ENCODE data around the gene C4B. TPM values are rescaled to one million over a fixed set of nuclear protein-coding genes. Genes with fewer than 3 reads are reported as not detected.
"Not testable (repeated sequence)": the region's sequence is repeated elsewhere in the genome, so short reads cannot be mapped to it uniquely, and the experiment has no call there.

The C4B gene
- total RNA-seq, 1 experiment from 2014 or later = 2.7 TPM

- not testable (repeated sequence) for H3K79me1 ChIP-seq (ENCODE audit: insufficient read depth, low read depth, low read length, poor library complexity, severe bottlenecking); H3K56ac ChIP-seq (ENCODE audit: insufficient read length, low read depth, low read length); H4K91ac ChIP-seq (ENCODE audit: insufficient read length, low read depth, low read length); H4K8ac ChIP-seq (replicated peaks; ENCODE audit: insufficient read length, low read depth, low read length); H3K14ac ChIP-seq (ENCODE audit: insufficient read depth, low read length); H3K18ac ChIP-seq (ENCODE audit: insufficient read length, low read depth, low read length); H3K23me2 ChIP-seq (ENCODE audit: insufficient read length, low read depth, low read length, poor library complexity, severe bottlenecking); H3T11ph ChIP-seq (ENCODE audit: low read length); H2BK20ac ChIP-seq (ENCODE audit: low read depth, low read length, poor library complexity, severe bottlenecking); H3K4me3 Mint-ChIP-seq; H3K4me1 Mint-ChIP-seq; H2AFZ ChIP-seq (ENCODE audit: low read length); H2BK15ac ChIP-seq (ENCODE audit: low read depth, low read length); H2AK5ac ChIP-seq (ENCODE audit: insufficient read length, low read length); H3K27ac ChIP-seq (ENCODE audit: insufficient read length, low read depth, low read length); H3K27ac Mint-ChIP-seq; H3K36me3 Mint-ChIP-seq (ENCODE audit: insufficient read depth in 1 of 3, low read depth in 3 of 3); H2BK5ac ChIP-seq (ENCODE audit: insufficient read length, low read length); H3K27me3 ChIP-seq (ENCODE audit: insufficient read depth, low read length); H3K9ac ChIP-seq (ENCODE audit: extremely low read depth, insufficient read length, low read length); H2BK120ac ChIP-seq (ENCODE audit: low read depth, low read length, poor library complexity, severe bottlenecking); H3K4me1 ChIP-seq (ENCODE audit: insufficient read depth, low read length); H3K79me2 ChIP-seq (ENCODE audit: insufficient read depth, low read length); H3K4me2 ChIP-seq (ENCODE audit: insufficient read depth, insufficient read length, low read length); H3K9me3 Mint-ChIP-seq; H3K23ac ChIP-seq (ENCODE audit: insufficient read length, low read depth, low read length); DNase-seq; H4K5ac ChIP-seq (ENCODE audit: insufficient read length, low read depth, low read length); H3K4ac ChIP-seq (ENCODE audit: low read depth, low read length); H3K9me3 ChIP-seq (ENCODE audit: control insufficient read depth, low read depth, low read length); H3K27me3 Mint-ChIP-seq (ENCODE audit: low read depth); H2BK12ac ChIP-seq (ENCODE audit: insufficient read length, low read depth, low read length); H4K20me1 ChIP-seq (ENCODE audit: control insufficient read depth, insufficient read depth, insufficient read length)
- WGBS (ENCODE audit: extremely low coverage, insufficient read length, low lambda C conversion rate) = no CpG with 5 or more reads among the region's 10 CpGs
Measured at GRCh38 chr6:31989363-31989762, 25.2 kb upstream of the C4B start.

DNA sequence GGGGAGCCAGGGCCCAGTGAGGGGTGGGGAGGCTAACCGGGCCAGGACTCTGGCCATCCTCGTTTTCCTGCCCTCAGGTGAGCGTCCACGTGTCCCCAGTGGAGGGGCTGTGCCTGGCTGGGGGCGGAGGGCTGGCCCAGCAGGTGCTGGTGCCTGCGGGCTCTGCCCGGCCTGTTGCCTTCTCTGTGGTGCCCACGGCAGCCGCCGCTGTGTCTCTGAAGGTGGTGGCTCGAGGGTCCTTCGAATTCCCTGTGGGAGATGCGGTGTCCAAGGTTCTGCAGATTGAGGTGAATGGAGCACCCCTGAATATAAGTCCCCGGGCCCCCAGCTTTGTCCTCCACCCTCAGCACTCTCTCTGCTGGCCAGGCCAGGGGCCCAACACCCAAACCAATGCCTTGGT is 20.2 kb upstream of the C4B start:
- not testable (repeated sequence) for H2BK15ac ChIP-seq (ENCODE audit: low read depth, low read length); H3K27ac Mint-ChIP-seq; H4K20me1 ChIP-seq (ENCODE audit: control insufficient read depth, insufficient read depth, insufficient read length); H2AFZ ChIP-seq (ENCODE audit: low read length); H3K14ac ChIP-seq (ENCODE audit: insufficient read depth, low read length); H3K23ac ChIP-seq (ENCODE audit: insufficient read length, low read depth, low read length); H3K27me3 Mint-ChIP-seq (ENCODE audit: low read depth); H4K5ac ChIP-seq (ENCODE audit: insufficient read length, low read depth, low read length); H3K4me1 ChIP-seq (ENCODE audit: insufficient read depth, low read length); H3T11ph ChIP-seq (ENCODE audit: low read length); H2AK5ac ChIP-seq (ENCODE audit: insufficient read length, low read length); H3K4me3 Mint-ChIP-seq; H3K4me1 Mint-ChIP-seq; DNase-seq; H3K4me2 ChIP-seq (ENCODE audit: insufficient read depth, insufficient read length, low read length); H3K36me3 Mint-ChIP-seq (ENCODE audit: insufficient read depth in 1 of 3, low read depth in 3 of 3); H3K4ac ChIP-seq (ENCODE audit: low read depth, low read length); H3K27ac ChIP-seq (ENCODE audit: insufficient read length, low read depth, low read length); H3K27me3 ChIP-seq (ENCODE audit: insufficient read depth, low read length); H2BK20ac ChIP-seq (ENCODE audit: low read depth, low read length, poor library complexity, severe bottlenecking); H3K9me3 ChIP-seq (ENCODE audit: control insufficient read depth, low read depth, low read length); H4K91ac ChIP-seq (ENCODE audit: insufficient read length, low read depth, low read length); H3K79me2 ChIP-seq (ENCODE audit: insufficient read depth, low read length); H2BK5ac ChIP-seq (ENCODE audit: insufficient read length, low read length); H4K8ac ChIP-seq (replicated peaks; ENCODE audit: insufficient read length, low read depth, low read length); H3K79me1 ChIP-seq (ENCODE audit: insufficient read depth, low read depth, low read length, poor library complexity, severe bottlenecking); H3K18ac ChIP-seq (ENCODE audit: insufficient read length, low read depth, low read length); H3K23me2 ChIP-seq (ENCODE audit: insufficient read length, low read depth, low read length, poor library complexity, severe bottlenecking); H2BK120ac ChIP-seq (ENCODE audit: low read depth, low read length, poor library complexity, severe bottlenecking); H3K9me3 Mint-ChIP-seq; H2BK12ac ChIP-seq (ENCODE audit: insufficient read length, low read depth, low read length); H3K56ac ChIP-seq (ENCODE audit: insufficient read length, low read depth, low read length); H3K9ac ChIP-seq (ENCODE audit: extremely low read depth, insufficient read length, low read length)
- no CpG with 5 or more reads among the region's 14 CpGs for WGBS (ENCODE audit: extremely low coverage, insufficient read length, low lambda C conversion rate)
